Ascending aorta (tissue), 2 donors: ENCODE measurements around the gene GAREM1. TPM values are rescaled to one million over a fixed set of nuclear protein-coding genes. Genes with fewer than 3 reads are reported as not detected.

Experiments
- DNase-seq, 2 donors: peaks; one replicate each; pipeline ENCODE4 v3.0.0-alpha.2; 2019; ENCODE audit warnings: low spot score in 2 of 2
- H3K27ac ChIP-seq, 2 donors: fragments of 200-600 bp; sonication (generic); one replicate each; pipeline ENCODE4 v1.5.1; 2016 to 2017; ENCODE audit warnings: mild to moderate bottlenecking in 1 of 2
- H3K27me3 ChIP-seq: fragments of 200-600 bp; sonication (generic); one replicate; pipeline ENCODE4 v1.5.1; 2017
- H3K36me3 ChIP-seq, 2 donors: fragments of 200-600 bp; sonication (generic); one replicate each; pipeline ENCODE4 v1.5.1; 2016
- H3K4me1 ChIP-seq, 2 donors: fragments of 200-600 bp; sonication (generic); one replicate each; pipeline ENCODE4 v1.5.1; 2016 to 2017; ENCODE audit warnings: mild to moderate bottlenecking in 1 of 2
- H3K4me3 ChIP-seq, 2 donors: fragments of 200-600 bp; sonication (generic); one replicate each; pipeline ENCODE4 v1.5.1; 2016 to 2017; ENCODE audit warnings: mild to moderate bottlenecking in 1 of 2
- H3K9me3 ChIP-seq, 2 donors: fragments of 200-600 bp; sonication (generic); one replicate each; pipeline ENCODE4 v1.5.1; 2016
- intact Hi-C: fragments of 100-400 bp; cut with DNase I; formaldehyde crosslinking; loops from one replicate; pipeline ENCODE4 v1.15.1; 2023
- total RNA-seq: library from RNA; depleted of rRNA; stranded (reverse); fragments of >200 nt; gene quantifications from one replicate; pipeline ENCODE4 v1.1.0, GENCODE V29; 2016
- TF ChIP-seq, protein P1 (sequence below), 3 experiments: fragments of 200-600 bp in 2 of 3; fragments of 450-650 bp in 1 of 3; sonication (generic) in 2 of 3; IDR thresholded peaks; one replicate each; pipeline ENCODE4 v1.5.1; 2016 to 2019; ENCODE audit warnings: antibody characterized with exemption in 3 of 3, mild to moderate bottlenecking in 1 of 3, moderate library complexity in 1 of 3

The GAREM1 gene
- total RNA-seq, 1 donor from 2014 or later, result 8.9 TPM

GRCh38 chr18:32259553-32259952, 211.1 kb downstream of the GAREM1 start:
- no peak for DNase-seq
- intact Hi-C loops, result no loop called here
- Histone ChIP-seq H3K36me3 (no peaks in the 10 kb centered on the region), H3K4me3 (no peak overlapping the region), H3K9me3 (no peaks in the 10 kb centered on the region), H3K27me3 (no peaks in the 10 kb centered on the region), H3K4me1 (no peaks in the 10 kb centered on the region), H3K27ac (no peak overlapping the region)
- TF ChIP-seq, protein P1, sequence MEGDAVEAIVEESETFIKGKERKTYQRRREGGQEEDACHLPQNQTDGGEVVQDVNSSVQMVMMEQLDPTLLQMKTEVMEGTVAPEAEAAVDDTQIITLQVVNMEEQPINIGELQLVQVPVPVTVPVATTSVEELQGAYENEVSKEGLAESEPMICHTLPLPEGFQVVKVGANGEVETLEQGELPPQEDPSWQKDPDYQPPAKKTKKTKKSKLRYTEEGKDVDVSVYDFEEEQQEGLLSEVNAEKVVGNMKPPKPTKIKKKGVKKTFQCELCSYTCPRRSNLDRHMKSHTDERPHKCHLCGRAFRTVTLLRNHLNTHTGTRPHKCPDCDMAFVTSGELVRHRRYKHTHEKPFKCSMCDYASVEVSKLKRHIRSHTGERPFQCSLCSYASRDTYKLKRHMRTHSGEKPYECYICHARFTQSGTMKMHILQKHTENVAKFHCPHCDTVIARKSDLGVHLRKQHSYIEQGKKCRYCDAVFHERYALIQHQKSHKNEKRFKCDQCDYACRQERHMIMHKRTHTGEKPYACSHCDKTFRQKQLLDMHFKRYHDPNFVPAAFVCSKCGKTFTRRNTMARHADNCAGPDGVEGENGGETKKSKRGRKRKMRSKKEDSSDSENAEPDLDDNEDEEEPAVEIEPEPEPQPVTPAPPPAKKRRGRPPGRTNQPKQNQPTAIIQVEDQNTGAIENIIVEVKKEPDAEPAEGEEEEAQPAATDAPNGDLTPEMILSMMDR (IDR thresholded peaks at IDR 0.05), result no peak

DNA sequence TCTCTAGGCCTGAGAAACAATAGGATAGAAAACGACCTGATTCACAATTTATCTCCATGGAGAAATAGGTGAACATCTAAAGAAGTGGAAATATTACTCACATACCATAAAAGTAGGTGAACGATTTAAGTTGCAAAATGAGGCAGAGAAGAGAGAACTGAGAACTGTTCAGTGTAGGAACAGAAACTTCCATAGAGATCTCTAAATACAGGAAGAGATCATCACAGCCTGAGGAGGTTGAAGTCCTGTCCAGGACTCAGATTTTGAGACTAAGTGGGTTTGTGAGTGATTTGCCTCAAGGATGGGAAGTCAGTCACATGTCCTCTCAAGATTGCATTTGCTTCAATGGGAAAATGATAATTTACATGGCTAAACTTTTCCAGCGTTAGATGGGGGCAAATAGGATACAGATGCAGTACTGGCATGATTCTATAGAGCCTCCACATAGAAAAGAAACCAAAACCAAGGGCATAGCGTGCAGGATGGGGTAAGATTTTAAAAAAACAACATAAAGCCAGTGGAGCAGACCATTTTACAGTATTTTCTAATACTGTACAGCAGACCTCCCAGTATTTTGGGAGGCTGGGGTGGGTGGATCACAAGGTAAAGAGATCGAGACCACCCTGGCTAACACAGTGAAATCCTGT, 212.0 kb downstream of the GAREM1 start:
- no peaks in the 10 kb centered on the region for H3K4me1 ChIP-seq
- intact Hi-C loops, result no loop called here
- no peaks in the 10 kb centered on the region for H3K36me3 ChIP-seq
- no peak overlapping the region for H3K27ac ChIP-seq
- H3K27me3 ChIP-seq, result no peaks in the 10 kb centered on the region
- H3K9me3 ChIP-seq, result no peaks in the 10 kb centered on the region
- TF ChIP-seq, protein P1 (IDR thresholded peaks at IDR 0.05), result no peak
- DNase-seq, result no peak
- H3K4me3 ChIP-seq, result no peak overlapping the region

GRCh38 chr18:32258148-32258547, 212.5 kb downstream of the GAREM1 start:
- H3K9me3 ChIP-seq, result no peaks in the 10 kb centered on the region
- TF ChIP-seq, protein P1 (IDR thresholded peaks at IDR 0.05), result no peak
- no peak overlapping the region for H3K27ac ChIP-seq
- H3K27me3 ChIP-seq, result no peaks in the 10 kb centered on the region
- no peak for DNase-seq
- intact Hi-C loops, result no loop called here
- no peaks in the 10 kb centered on the region for H3K36me3 ChIP-seq
- no peaks in the 10 kb centered on the region for H3K4me1 ChIP-seq
- H3K4me3 ChIP-seq, result no peak overlapping the region

DNA sequence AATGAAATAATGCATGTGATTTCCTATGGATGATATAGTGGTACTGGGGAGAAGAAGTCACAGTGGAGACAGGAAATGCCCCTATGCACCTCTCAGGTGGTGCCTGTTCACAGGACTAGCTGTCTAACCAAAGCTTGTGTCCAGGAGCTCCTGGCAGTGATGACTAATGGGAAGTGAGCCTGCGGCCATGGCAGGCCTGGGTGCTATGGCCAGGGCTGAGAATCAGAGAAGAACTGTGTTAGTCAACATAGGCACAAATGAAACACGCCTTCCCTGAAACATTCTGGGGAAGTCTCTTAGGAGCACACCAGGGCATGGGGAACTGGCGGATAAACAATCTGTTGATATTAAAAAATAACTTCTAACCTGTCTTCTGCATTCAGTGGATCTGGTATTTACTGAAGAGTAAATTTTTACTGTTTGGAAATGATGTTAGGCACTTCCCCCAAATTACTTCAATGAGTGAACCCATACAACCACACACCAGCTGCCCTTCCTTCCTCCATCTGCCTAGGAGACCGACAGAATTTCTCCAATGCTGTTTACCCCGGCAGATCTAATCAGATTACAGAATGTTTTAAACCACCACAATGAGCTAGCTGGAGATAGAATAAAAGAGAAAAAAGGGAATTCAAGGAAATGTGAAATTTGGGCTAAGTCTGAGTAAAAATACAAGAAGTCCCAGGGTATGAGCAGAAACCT, 213.4 kb downstream of the GAREM1 start:
- H3K36me3 ChIP-seq, result no peaks in the 10 kb centered on the region
- intact Hi-C loops, result no loop called here
- DNase-seq, result no peak
- H3K9me3 ChIP-seq, result no peaks in the 10 kb centered on the region
- H3K4me3 ChIP-seq, result no peak overlapping the region
- TF ChIP-seq, protein P1 (IDR thresholded peaks at IDR 0.05), result no peak
- H3K27ac ChIP-seq, result no peak overlapping the region
- H3K27me3 ChIP-seq, result no peaks in the 10 kb centered on the region
- no peaks in the 10 kb centered on the region for H3K4me1 ChIP-seq

DNA sequence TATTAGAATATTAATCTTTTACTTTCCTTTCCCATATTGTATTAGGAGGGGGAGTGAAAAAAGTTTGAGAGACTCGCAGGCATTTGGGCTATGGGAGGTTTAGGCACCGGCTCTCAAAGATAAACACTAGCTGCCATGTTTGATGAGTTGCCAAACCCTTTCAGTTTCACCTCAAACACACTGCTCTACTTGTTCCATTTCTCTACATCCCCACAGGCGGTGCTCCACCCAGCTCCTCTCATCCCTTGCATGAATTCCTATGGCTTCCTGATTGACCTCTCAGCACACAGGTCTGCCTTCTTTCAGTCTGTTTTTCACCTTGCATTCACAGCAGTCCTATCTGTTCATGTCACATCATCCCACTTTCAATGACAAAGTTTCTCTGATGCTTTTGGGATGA, 215.1 kb downstream of the GAREM1 start:
- Histone ChIP-seq H3K27ac (no peak overlapping the region), H3K9me3 (no peaks in the 10 kb centered on the region), H3K4me3 (no peak overlapping the region), H3K27me3 (no peaks in the 10 kb centered on the region), H3K36me3 (no peaks in the 10 kb centered on the region), H3K4me1 (no peaks in the 10 kb centered on the region)
- TF ChIP-seq, protein P1 (IDR thresholded peaks at IDR 0.05), result no peak
- intact Hi-C loops, result no loop called here
- DNase-seq, result no peak
